Measurements from ENCODE around the gene CTRL. TPM values are rescaled to one million over a fixed set of nuclear protein-coding genes. Genes with fewer than 3 reads are reported as not detected.
A peak's percentile ranks its signal among the peaks of the same experiment; 100 is the strongest.
"Not testable (repeated sequence)": the region's sequence is repeated elsewhere in the genome, so short reads cannot be mapped to it uniquely, and the experiment has no call there.

CTRL gene
- total RNA-seq, 1 experiment from 2014 or later, result 1.7 TPM

- H3K4me3 ChIP-seq, result no peak overlapping the region
- H3K27me3 ChIP-seq, result no peaks in the 10 kb centered on the region
- no peaks in the 10 kb centered on the region for H3K36me3 ChIP-seq
- H3K4me1 ChIP-seq, result no peaks in the 10 kb centered on the region
- no peak overlapping the region for H3K27ac ChIP-seq
- H3K9me3 ChIP-seq (replicated peaks), result no peaks in the 10 kb centered on the region
- DNase-seq, result no peak
These were observed 8.1 kb upstream of the CTRL start for GRCh38 chr16:67939507-67940445.

- not testable (repeated sequence) for H3K27me3 ChIP-seq; H3K9me3 ChIP-seq (replicated peaks); H3K27ac ChIP-seq; H3K4me3 ChIP-seq; H3K4me1 ChIP-seq; DNase-seq; H3K36me3 ChIP-seq
These were observed 6.1 kb upstream of the CTRL start for GRCh38 chr16:67937713-67938112.

- Histone ChIP-seq H3K27ac (peak overlapping the region; percentile 57), H3K27me3 (no peaks in the 10 kb centered on the region), H3K36me3 (no peaks in the 10 kb centered on the region), H3K4me3 (peak overlapping the region; percentile 95), H3K9me3 (replicated peaks) (no peaks in the 10 kb centered on the region), H3K4me1 (0 out of 2 replicates have a peak, but pooled peaks cover 5% of the 10 kb centered on the region)
- DNase-seq, result no peak
These were observed 5.4 kb upstream of the CTRL start for GRCh38 chr16:67936880-67937605.

- DNase-seq, result peak; percentile 43 to 45
- no peaks in the 10 kb centered on the region for H3K36me3 ChIP-seq
- H3K27me3 ChIP-seq, result no peaks in the 10 kb centered on the region
- H3K27ac ChIP-seq, result peak within 1 kb of the TSS; percentile 57
- no peaks in the 10 kb centered on the region for H3K9me3 ChIP-seq (replicated peaks)
- H3K4me3 ChIP-seq, result peak within 1 kb of the TSS; percentile 95
- H3K4me1 ChIP-seq, result 0 out of 2 replicates have a peak, but pooled peaks cover 5% of the 10 kb centered on the region
These were observed 4.6 kb upstream of the CTRL start, which contains the start of gene PSMB10 for GRCh38 chr16:67936124-67936879. Gene PSMB10 (minus strand): TSS chr16:67936850. CDS start chr16:67936749, 101 bp downstream.

GRCh38 chr16:67935402-67936123 is 3.9 kb upstream of the CTRL start:
- Histone ChIP-seq H3K36me3 (no peaks in the 10 kb centered on the region), H3K9me3 (replicated peaks) (no peaks in the 10 kb centered on the region), H3K4me3 (peak overlapping the region; percentile 95), H3K27ac (peak overlapping the region; percentile 57), H3K27me3 (no peaks in the 10 kb centered on the region), H3K4me1 (0 out of 2 replicates have a peak, but pooled peaks cover 5% of the 10 kb centered on the region)
- DNase-seq, result peak; percentile 88 to 89

GRCh38 chr16:67935101-67935401 is 3.4 kb upstream of the CTRL start:
- peak overlapping the region; percentile 95 for H3K4me3 ChIP-seq
- H3K27ac ChIP-seq, result no peak overlapping the region
- H3K9me3 ChIP-seq (replicated peaks), result no peaks in the 10 kb centered on the region
- no peaks in the 10 kb centered on the region for H3K36me3 ChIP-seq
- peak in 1 of 2 experiments; percentile 23 for DNase-seq
- 0 out of 2 replicates have a peak, but pooled peaks cover 5% of the 10 kb centered on the region for H3K4me1 ChIP-seq
- no peaks in the 10 kb centered on the region for H3K27me3 ChIP-seq

- Histone ChIP-seq H3K36me3 (no peaks in the 10 kb centered on the region), H3K4me1 (0 out of 2 replicates have a peak, but pooled peaks cover 5% of the 10 kb centered on the region), H3K9me3 (replicated peaks) (no peaks in the 10 kb centered on the region), H3K4me3 (peak overlapping the region; percentile 95), H3K27ac (no peak overlapping the region), H3K27me3 (no peaks in the 10 kb centered on the region)
- peak; percentile 33 to 56 for DNase-seq
These were observed 2.8 kb upstream of the CTRL start for GRCh38 chr16:67934306-67935100.

- no peaks in the 10 kb centered on the region for H3K36me3 ChIP-seq
- no peak overlapping the region for H3K27ac ChIP-seq
- no peaks in the 10 kb centered on the region for H3K9me3 ChIP-seq (replicated peaks)
- H3K4me1 ChIP-seq, result 0 out of 2 replicates have a peak, but pooled peaks cover 5% of the 10 kb centered on the region
- H3K27me3 ChIP-seq, result no peaks in the 10 kb centered on the region
- H3K4me3 ChIP-seq, result no peak overlapping the region
- no peak for DNase-seq
These were observed 2.1 kb upstream of the CTRL start for GRCh38 chr16:67933805-67934204.

- Histone ChIP-seq H3K9me3 (replicated peaks) (no peaks in the 10 kb centered on the region), H3K4me1 (0 out of 2 replicates have a peak, but pooled peaks cover 5% of the 10 kb centered on the region), H3K4me3 (no peak overlapping the region), H3K27ac (no peak overlapping the region), H3K36me3 (no peaks in the 10 kb centered on the region), H3K27me3 (no peaks in the 10 kb centered on the region)
- no peak for DNase-seq
These were observed 789 bp upstream of the CTRL start for GRCh38 chr16:67932462-67932840.

GRCh38 chr16:67930678-67931211 is 917 bp downstream of the CTRL start:
- Histone ChIP-seq H3K9me3 (replicated peaks) (no peaks in the 10 kb centered on the region), H3K4me1 (peaks cover 10% of the 10 kb centered on the region; the same call in 1 of the 2 replicates), H3K27ac (no peak overlapping the region), H3K4me3 (no peak overlapping the region), H3K36me3 (no peaks in the 10 kb centered on the region), H3K27me3 (no peaks in the 10 kb centered on the region)
- DNase-seq, result no peak

- Histone ChIP-seq H3K9me3 (replicated peaks) (no peaks in the 10 kb centered on the region), H3K27ac (no peak overlapping the region), H3K4me3 (no peak overlapping the region), H3K36me3 (no peaks in the 10 kb centered on the region), H3K27me3 (no peaks in the 10 kb centered on the region), H3K4me1 (peaks cover 10% of the 10 kb centered on the region; the same call in 1 of the 2 replicates)
- DNase-seq, result no peak
These were observed 1.5 kb downstream of the CTRL start for GRCh38 chr16:67930191-67930590.

- Histone ChIP-seq H3K9me3 (replicated peaks) (no peaks in the 10 kb centered on the region), H3K27ac (no peak overlapping the region), H3K4me1 (peaks cover 4% of the 10 kb centered on the region; the same call in 1 of the 2 replicates), H3K4me3 (no peak overlapping the region), H3K36me3 (no peaks in the 10 kb centered on the region), H3K27me3 (no peaks in the 10 kb centered on the region)
- peak; percentile 59 to 72 for DNase-seq
These were observed 2.9 kb downstream of the CTRL start for GRCh38 chr16:67928561-67929364.
